HG03432 (cell line): ENCODE results near the gene TSPEAR.

ENCODE experiments used
- ATAC-seq: cut with Tn5 transposase; IDR thresholded peaks from one replicate; pipeline ENCODE4 v1.9.1; 2021; ENCODE audit warnings: mild to moderate bottlenecking, moderate library complexity; ENCODE audit not compliant: unreplicated experiment

Gene TSPEAR

DNA sequence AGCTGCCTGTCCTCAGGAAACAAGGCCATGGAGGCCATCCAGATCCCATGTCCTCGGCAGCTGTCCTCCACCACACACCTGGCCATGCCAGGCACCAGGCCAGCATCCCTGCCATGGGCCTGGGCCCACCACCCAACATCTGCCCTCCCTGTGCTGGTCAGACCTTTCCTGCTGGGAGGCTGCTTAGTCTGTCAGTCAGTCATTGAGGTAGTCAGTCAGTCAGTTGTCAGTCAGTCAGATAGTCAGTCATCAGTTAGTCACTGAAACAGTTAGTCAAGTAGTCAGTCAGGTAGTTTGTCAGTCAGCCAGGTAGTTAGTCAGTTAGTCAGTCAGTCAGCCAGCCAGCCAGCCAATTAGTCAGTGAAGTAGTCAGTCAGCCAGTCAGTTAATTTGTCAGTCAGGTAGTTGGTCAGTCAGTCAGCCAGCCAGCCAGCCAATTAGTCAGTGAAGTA lies 188.6 kb downstream of the TSPEAR start:
- ATAC-seq, result no peak

DNA sequence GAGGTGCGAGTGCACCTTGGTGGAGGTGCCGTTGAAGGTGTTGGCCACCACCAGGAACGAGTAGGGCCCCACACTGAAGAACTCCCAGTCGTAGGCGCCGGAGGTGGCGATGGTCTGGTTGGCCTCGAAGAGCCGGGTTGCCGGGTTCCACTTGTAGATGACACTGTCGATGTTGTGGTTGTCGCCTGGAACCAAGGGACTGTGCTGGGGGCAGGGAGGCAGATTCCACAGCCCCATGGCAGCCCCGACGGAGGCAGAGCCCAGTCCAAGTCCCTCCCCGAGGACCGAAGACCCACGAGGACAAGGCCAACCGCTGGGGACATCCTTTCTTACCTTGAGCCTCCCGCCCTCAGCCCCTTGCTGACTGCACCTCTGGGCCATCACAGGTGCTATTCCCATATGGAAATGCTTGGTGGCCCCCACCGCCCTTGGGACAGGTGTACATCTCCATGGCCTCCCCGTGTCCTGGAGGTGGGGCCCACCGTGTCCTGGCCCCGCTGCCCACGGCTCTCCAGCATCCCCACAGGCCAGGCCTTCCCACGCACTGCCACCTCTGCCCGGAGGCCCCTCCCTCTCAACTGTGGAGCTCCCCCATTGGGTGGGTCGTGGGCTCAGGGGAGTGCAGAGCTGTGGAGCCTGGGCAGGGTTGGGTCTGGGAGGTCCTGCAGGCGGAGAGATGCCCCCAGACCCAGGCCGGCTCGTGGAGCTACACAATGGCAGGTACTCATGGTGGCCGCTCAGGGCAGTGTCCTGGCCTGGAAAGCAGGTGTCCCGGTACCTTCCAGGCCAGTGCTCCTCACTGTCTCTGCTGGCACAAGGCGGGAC lies 189.2 kb downstream of the TSPEAR start:
- ATAC-seq, result no peak

DNA sequence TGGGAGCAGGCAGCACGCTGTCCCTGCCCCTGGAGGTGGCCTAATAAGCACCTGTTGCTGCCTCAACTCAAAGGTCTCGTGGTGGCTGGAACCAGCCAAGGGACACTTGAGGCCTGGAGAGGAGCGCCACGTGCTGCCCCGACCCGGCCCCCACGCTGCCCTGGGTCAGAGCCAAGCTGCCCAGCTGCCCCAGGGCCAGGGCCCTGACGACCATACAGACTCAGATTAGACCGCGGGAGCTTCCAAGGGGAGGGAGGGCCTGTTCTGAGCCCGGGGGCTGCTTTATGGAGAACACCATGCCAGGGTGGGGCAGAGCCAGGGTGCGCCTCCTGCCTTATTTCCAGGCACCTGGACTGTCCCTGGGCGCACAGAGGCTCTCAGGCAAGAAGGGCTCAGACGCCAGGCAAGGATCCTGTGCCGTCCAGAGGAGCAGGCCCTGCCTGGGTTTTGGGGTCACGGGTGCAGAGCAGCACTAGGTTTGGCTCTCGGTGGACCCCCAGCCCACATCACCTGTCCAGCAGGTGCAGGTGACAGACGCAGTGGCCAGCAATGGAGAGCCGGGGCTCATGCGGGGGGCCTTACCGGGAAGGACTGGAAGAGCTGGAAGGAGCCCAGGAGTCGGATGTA lies 190.0 kb downstream of the TSPEAR start:
- ATAC-seq, result no peak

DNA sequence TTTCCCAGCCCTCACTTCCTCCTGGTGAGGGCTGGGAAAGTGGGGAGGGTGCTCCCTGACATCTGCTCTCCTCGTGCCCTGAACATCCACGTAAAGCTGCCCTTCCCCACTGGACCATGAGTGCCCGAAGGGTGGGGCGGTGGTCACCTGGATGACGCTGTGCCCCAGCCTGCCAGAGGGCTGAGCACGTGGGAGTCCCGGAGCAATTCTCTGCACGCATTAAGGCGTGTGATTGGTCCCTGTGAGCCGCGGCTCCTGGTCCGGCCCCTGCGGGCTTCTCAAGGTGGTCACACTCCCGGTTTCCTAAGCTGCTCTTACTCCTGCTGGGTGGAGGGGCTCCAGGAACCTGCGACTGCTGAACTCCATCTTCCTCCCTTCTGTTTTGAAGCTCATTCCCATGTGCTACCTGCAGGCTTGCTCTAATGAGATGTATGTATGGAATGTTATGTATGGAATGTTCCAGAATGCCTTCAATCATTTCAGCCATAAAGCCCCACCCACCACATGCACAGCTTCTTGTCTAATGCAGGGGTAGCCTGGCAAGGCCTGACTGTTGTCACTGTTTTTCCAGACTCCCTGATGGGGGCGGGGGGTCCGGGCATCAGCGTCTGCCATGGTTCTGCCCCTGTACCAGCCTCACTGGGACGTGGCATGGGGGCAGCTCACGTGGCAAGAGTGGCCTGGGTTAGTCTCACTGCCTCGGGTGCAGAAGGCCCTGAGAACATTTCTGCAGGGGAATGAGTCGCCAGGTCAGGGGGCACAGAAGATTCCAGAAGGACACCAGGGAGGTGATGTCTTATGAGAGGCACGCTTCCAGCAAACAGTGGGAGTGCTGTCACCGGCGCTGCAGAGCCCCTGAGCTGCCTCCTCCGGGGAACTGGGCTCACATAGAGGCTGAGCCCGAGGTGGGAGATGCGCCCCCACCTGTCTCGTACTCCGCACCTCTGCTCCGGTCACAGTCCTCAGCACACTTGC lies 190.8 kb downstream of the TSPEAR start:
- ATAC-seq, result no peak

DNA sequence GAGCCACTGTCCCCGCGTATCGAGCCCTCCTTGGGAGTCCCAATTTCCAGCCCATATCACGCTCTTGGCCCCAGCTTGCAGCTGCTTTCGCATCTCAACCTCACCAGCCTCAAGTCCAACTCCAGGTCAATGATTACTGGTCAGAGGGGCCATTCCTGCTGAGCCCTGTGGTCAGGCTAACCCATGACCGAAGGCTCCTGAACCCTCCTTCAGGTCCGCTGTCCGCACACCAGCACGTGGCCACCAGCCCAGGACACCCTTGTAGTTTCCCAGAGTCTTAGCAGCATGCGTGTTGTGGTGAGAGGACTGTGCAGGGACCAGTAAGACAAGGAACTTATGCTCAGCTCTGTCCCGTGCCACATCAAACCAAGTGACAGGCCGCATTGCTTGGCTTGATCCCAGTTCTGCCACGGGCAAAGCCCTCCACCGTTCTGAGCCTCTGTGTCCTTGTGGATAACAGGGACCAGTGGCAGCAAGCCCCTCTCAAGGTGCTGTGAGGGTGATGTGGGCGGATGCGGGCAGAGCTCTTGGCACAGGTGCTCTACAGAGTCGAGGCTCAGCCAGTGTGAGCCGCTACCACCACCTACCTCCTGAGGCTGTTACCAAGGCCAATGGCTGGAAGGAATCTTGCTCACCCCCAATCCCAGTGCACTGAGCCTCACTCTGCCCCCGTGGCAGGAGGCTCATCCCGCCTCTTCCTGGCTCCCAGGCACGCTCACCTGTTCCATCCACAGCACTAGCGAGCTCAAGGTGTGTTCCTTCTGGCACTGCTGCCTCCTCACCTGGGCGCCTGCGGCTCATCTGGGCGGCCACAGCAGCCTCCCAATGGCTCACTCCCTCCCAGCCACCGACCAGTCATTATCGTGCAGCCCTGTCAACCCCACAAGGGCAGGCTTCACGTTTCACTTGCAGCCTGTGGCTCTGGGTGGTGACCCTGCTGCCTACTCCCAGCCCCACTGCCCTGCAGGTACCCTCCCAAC lies 191.7 kb downstream of the TSPEAR start:
- ATAC-seq, result no peak

DNA sequence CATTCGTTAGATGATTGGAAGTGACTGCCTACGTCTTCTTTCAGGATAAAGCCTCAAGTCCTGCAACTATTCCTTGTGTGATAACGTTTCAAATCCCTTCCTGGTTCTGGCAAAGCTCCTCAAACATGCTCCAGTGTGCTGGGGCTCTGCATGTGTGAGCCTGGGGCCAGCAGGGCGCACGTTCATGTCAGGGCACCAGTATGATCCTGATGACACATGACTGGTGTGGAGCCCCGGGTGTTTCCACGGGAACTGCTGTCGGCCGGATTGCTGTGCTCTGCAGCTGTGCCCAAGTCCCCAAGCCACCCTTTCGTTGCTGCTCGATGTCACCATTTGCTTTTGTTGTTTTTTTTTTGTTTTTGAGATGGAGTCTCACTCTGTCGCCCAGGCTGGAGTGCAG lies 192.7 kb downstream of the TSPEAR start:
- no peak for ATAC-seq

DNA sequence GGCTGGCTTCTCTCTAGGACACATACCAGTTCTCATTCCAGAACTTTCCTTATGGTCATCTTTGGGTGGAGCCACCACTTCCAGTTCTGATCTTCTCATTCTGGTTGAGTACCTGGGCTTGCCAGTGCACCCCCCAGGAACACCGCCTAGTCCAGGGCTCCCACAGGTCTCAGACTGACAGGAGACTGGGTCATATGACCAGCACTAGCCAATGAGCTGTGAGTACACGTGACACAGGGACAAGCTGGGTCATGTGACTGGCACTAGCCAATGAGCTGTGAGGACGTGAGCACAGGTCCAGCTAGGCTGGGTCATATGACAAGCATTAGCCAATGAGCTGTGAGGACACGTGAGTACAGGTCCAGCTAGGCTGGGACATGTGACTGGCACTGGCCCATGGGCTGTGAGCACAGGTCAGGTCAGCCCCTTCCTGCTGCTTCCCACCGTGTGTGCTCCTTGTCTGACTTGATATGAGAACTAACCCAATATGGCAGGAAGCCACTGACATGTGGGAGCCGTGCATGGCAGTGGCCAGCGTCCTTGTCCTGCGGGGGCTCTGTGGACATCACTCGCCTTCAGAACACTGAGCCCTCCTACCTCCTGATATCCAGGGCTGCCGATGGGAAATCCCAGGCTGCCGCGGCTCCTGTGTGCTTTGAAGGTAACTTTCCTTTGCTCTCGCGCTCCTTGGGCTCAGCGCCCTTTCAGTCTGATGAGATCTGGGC lies 194.0 kb downstream of the TSPEAR start:
- no peak for ATAC-seq

DNA sequence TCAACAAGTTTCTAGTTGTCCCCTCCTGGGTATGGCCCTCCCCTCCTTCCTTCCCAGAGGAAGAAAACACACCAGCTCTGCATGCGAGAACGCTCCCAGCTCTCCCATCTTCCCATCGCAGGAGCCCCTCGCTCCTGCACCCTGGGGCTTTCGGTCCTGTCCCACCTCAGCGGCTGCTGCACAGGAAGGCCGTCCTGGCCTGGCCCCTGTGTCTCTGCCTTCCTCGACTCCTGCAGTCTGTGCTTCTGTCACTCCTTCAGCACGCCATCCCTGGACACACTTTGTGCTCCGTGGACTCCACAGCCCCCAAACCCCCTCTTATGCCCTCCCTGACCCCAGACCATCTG lies 194.6 kb downstream of the TSPEAR start:
- ATAC-seq, result no peak

DNA sequence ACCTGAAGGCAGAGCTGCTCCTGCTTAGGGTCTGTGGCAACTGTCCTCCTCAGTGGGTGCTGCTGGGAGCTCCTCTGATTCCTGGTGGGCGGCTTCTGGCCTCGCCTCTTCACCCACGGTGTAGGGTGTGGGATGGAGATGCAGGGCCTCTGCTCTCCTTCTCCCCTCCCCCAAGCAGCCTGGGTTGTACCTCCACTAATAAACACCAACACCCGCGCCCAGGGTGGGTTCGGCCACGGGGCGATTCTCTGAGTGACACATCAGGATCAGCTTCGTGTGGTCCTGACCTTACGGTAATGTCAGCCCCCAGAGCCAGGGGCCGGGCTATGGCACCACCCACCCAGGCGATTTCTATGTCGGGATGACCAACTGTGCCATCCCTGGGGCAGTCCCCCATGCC lies 195.0 kb downstream of the TSPEAR start:
- ATAC-seq, result no peak

DNA sequence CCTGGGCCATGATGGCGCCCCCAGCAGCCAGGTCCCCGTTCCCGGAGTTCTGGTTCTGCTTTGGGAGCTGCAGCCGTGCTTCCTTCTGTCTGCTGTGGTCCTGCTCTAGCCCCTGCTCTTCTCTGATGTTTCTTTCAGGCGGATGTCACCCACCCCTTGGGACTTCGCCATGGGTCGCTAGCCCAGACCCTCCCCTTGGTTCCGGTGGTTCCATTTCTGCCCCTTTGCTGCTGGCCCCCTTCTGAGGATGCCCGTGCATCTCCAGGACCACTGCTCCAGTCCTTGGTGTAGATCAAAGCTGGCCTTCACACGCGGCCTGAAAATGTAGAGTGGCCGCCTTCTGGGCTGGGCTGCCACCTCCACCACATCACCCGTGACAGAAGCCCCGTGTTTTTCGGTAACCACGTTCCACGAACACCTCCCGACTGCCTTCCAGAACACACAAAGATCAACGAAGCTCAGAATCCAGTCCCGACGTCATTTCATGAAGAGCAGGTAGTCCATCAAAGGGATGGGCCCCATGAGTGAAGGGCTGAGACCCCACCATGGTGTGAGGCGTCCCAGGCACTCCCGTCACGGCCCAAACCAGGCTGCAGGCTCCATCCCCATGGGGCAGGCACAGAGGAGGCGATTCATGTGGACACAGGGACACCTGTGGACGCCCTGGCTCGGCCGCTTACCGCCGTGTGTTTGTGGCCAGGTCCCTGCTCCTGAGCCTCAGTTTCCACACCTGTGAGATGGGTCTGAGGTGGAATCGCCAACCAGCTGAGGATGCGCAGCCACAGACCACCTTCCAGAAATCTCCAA lies 195.8 kb downstream of the TSPEAR start:
- no peak for ATAC-seq

DNA sequence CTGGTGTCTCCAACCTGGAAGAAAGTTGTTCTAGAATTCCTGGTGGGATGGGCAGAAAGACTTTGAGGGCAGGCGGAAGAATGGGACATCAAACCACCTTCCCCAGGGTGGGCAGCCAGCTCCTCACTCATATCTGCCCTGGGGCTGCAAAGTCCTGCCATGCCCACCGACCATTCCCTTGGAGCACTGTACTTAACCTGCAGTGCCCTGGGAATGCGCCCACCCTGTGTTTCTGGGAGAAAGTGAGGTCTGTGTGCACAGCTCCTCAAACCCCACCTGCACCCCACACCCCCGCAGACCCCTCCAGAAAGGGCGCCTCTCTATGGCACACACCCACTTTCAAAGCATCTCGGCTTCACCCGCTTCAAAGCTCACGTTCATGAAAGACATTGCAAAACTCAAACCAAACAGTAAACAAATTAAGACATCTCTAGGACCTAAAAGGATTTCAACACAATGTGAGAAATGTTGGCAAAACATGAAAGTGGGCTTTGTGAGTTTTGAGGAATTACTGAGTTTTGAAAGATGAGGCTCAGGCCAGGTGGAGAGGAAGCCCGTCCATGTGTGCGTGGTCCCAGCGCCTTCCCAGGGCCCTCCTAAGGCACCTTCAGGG lies 196.5 kb downstream of the TSPEAR start:
- no peak for ATAC-seq

DNA sequence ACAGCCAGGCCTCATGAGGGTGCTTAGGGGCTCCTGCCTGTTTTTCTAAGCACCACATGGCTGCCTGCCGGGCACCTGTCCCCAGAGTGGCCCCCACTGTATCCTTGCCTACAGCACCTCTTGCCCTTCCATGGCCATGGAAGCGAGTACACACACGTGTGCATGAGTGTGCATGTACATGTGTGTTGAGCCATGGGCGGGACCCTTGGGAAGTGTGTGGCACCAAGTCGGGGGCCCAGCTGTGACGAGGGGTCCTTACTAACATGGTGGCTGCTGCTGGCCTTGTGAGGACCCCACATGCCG lies 197.2 kb downstream of the TSPEAR start:
- ATAC-seq, result no peak

DNA sequence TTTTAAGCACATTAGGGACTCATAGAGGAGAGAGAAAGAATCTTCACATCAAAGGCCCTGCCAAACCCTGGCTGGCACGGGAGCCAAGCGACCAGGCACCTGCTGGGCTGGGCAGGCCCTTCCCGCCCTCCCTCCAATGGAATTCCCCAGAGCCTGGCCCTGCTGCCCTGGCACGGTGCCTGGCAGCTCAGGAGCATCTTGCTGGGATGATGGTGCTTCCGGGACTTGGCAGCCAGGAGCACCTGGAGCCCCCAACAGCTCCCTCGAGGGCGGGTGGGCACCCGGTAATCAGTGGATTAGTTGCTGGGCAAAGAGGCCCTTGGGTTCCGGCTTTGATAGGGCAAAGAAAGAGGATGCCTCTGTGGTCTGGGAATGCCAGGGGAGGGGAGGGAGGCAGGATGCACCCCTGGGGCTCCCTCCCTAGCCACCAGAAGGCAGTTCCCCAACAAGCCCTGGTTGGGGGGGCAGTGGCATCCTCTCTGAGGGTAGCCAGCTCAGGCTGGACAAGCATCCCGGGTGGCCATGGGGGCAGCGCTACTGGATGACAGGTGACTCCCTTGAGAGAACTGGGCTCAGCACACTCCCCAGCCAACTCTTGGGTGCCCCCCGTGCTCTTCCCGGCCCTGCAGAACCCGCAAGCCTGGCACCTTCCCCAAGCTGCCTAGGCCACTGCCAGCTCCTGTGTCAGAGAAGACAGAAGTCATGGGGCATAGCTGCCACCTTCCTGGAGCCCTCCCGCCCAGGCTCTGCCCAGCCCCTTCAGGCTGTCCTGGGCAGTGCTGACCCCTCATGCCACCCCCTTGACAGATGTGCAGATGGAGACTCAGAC lies 197.8 kb downstream of the TSPEAR start:
- ATAC-seq, result no peak

DNA sequence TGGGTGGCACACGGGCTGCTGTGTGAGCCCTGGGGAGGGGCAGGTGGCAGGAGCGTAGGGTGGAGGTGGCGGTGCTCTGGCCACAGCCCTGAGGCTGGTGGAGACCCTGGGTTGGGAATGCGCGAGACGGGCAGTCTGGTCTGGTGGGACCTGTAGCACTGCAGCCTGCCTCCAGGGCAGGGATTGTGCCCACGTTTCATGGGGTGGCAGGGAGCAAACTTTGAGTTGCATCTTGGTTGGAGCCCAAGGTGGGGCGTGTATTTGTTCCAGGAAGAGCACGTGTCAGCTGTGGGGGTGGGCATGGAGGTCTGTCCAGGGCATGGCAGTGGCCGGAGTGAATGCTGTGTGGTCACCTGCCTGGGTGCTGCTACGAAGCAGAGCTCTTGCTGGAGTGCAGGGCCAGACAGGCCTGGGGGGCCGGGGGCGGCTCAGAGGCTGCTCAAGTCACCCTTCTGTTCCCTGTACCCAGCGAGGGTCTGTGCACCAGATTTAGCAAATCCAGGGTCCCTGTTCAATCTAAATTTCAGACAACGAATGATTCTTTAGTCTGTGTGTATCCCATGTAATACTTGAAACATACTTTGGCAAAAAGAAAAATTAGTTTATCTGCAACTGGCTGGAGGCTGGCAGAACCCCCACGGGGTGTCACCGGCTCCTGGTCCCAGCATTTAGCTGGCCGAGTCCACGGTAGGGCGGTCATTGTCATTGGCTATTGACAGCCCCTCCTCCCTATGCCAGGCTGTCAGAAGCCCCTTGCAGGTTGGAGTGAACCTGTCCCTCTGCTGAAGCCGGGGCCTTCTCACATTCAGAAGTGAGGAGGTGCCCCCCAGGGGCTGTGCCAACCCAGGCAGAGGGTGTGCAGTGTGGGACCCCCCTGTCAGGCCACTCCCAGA lies 198.6 kb downstream of the TSPEAR start:
- no peak for ATAC-seq

DNA sequence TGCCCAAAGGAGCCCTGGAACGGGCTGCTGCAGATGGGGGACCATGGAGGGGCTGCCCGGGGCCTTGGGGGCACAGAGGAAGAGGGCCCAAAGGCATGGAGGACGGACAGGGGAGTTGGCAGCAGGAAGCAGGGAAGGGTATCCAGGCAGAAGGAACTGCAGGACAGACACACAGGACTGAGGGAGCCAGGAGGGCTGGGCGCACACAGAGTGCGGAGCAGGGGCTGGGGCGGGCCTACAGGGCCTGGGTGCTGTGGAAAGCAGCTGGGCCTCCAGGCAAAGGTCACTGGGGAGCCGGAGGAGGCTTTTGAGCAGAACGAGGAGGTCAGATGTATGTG lies 199.5 kb downstream of the TSPEAR start:
- ATAC-seq, result no peak

DNA sequence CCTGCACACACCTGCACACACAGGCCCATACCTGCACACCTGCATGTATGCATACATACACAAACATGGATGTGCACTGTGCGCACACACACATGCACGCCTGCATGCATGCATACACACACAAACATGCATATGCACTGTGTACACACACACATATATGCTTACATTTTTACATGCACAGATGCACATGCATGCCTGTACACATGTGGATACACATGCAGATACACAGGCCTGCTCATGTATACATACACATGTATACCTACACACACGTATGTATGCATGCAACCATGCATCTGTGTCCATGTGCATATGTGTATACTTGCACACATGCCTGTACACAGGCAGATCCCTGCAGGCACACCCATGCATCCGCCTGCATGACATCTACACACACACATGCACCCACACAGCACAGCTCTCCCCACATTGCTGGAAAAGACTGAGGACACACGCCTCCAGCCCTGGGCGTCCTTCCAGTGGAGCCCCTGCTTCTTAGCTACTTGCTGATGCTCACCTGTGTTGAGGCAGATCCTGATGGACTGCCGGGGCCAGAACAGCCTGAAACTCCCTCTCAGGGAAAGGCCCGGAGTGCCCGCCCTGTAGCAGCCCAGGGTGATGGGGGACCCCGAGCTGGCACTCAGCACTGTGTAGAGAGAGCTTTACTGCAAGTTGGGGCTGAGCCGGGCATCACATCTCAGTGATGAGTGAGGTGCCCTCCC lies 200.0 kb downstream of the TSPEAR start:
- ATAC-seq, result no peak
